Right lobe of liver (tissue), 4 donors: ENCODE results near the gene PTGS1.

Experiments
- CTCF ChIP-seq, 4 donors: fragments of 200-600 bp in 3 of 4; fragments of 450-650 bp in 1 of 4; IDR thresholded peaks; one replicate each; pipeline versions ENCODE4 v1.5.1 to v1.8.0; 2016 to 2022; ENCODE audit warnings: antibody characterized with exemption in 4 of 4, mild to moderate bottlenecking in 2 of 4
- POLR2A ChIP-seq: fragments of 450-650 bp; IDR thresholded peaks from one replicate; pipeline ENCODE4 v1.6.1; 2017; ENCODE audit warnings: antibody characterized with exemption, mild to moderate bottlenecking
- donor health status: DM: no; HTN: no; CAD: no.
- donor health status: DM: no; HTN: no; CAD: no.
- donor health status: DM: no; HTN: yes; CAD: no.

- no peak for TF ChIP-seq CTCF (IDR thresholded peaks at IDR 0.05)
- no peak for TF ChIP-seq POLR2A
Observed at GRCh38 chr9:122338536-122338935, 32.3 kb upstream of the PTGS1 start.
